ENCODE data around the gene AGPS. TPM values are rescaled to one million over a fixed set of nuclear protein-coding genes. Genes with fewer than 3 reads are reported as not detected.
"Not testable (repeated sequence)": the region's sequence is repeated elsewhere in the genome, so short reads cannot be mapped to it uniquely, and the experiment has no call there.

The AGPS gene
- total and polyA plus RNA-seq, 4 donors, result 6.3 to 46.9 (median 18.3) TPM

GRCh38 chr2:177422271-177422670 lies 29.7 kb downstream of the AGPS start:
- DNase-seq (ENCODE audit: low spot score), result no peak
- Histone ChIP-seq H3K27ac (ENCODE audit: low read depth in 1 of 2, low read length in 2 of 2) (no peak overlapping the region), H3K27me3 (ENCODE audit: control insufficient read depth in 4 of 4, insufficient read depth in 4 of 4, low read length in 3 of 4) (no peaks in the 10 kb centered on the region), H3K9me3 (ENCODE audit: control insufficient read depth in 4 of 4, low read length in 3 of 4) (no peaks in the 10 kb centered on the region), H3K4me3 (ENCODE audit: low read depth in 1 of 3, low read length in 3 of 3) (no peak overlapping the region), H3K36me3 (ENCODE audit: control insufficient read depth in 4 of 4, insufficient read depth in 3 of 4, low read depth in 1 of 4, low read length in 3 of 4) (no peaks in the 10 kb centered on the region), H3K9ac (ENCODE audit: low read depth in 1 of 2, low read length in 2 of 2) (no peak overlapping the region), H3K4me1 (ENCODE audit: control insufficient read depth in 4 of 4, insufficient read depth in 4 of 4, low read length in 3 of 4) (peaks cover 0 to 8% (median 5%) of the 10 kb centered on the region in 4 donors)
- TF ChIP-seq HNF4G (IDR thresholded peaks at IDR 0.05), result no peak
- TF ChIP-seq, protein P1, sequence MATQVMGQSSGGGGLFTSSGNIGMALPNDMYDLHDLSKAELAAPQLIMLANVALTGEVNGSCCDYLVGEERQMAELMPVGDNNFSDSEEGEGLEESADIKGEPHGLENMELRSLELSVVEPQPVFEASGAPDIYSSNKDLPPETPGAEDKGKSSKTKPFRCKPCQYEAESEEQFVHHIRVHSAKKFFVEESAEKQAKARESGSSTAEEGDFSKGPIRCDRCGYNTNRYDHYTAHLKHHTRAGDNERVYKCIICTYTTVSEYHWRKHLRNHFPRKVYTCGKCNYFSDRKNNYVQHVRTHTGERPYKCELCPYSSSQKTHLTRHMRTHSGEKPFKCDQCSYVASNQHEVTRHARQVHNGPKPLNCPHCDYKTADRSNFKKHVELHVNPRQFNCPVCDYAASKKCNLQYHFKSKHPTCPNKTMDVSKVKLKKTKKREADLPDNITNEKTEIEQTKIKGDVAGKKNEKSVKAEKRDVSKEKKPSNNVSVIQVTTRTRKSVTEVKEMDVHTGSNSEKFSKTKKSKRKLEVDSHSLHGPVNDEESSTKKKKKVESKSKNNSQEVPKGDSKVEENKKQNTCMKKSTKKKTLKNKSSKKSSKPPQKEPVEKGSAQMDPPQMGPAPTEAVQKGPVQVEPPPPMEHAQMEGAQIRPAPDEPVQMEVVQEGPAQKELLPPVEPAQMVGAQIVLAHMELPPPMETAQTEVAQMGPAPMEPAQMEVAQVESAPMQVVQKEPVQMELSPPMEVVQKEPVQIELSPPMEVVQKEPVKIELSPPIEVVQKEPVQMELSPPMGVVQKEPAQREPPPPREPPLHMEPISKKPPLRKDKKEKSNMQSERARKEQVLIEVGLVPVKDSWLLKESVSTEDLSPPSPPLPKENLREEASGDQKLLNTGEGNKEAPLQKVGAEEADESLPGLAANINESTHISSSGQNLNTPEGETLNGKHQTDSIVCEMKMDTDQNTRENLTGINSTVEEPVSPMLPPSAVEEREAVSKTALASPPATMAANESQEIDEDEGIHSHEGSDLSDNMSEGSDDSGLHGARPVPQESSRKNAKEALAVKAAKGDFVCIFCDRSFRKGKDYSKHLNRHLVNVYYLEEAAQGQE (IDR thresholded peaks at IDR 0.05), result no peak
- no peak for TF ChIP-seq SP1 (IDR thresholded peaks at IDR 0.05)
- no peak for TF ChIP-seq ATF3 (IDR thresholded peaks at IDR 0.05)
- TF ChIP-seq FOXA2 (IDR thresholded peaks at IDR 0.05), result no peak
- TF ChIP-seq, protein P2, sequence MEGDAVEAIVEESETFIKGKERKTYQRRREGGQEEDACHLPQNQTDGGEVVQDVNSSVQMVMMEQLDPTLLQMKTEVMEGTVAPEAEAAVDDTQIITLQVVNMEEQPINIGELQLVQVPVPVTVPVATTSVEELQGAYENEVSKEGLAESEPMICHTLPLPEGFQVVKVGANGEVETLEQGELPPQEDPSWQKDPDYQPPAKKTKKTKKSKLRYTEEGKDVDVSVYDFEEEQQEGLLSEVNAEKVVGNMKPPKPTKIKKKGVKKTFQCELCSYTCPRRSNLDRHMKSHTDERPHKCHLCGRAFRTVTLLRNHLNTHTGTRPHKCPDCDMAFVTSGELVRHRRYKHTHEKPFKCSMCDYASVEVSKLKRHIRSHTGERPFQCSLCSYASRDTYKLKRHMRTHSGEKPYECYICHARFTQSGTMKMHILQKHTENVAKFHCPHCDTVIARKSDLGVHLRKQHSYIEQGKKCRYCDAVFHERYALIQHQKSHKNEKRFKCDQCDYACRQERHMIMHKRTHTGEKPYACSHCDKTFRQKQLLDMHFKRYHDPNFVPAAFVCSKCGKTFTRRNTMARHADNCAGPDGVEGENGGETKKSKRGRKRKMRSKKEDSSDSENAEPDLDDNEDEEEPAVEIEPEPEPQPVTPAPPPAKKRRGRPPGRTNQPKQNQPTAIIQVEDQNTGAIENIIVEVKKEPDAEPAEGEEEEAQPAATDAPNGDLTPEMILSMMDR (IDR thresholded peaks at IDR 0.05; ENCODE audit: low read depth, low read length, missing input control), result no peak
- 90% methylated on average over 1 of the region's 1 CpG for WGBS

DNA sequence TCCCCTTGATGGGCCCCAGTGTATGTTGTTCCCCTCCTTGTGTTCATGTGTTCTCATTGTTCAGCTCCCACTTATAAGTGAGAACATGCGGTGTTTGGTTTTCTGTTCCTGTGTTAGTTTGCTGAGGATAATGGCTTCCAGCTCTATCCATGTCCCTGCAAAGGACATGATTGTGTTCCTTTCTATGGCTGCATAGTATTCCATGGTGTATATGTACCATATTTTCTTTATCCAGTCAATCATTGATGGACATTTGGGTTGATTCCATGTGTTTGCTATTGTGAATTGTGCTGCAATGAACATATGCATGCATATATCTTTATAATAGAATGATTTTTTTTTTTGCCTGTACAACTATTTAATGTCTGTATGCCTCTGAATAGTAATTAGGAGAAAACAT lies 31.5 kb downstream of the AGPS start:
- H3K9me3 ChIP-seq (ENCODE audit: control insufficient read depth in 4 of 4, low read length in 3 of 4); H3K4me3 ChIP-seq (ENCODE audit: low read depth in 1 of 3, low read length in 3 of 3); H3K36me3 ChIP-seq (ENCODE audit: control insufficient read depth in 4 of 4, insufficient read depth in 3 of 4, low read depth in 1 of 4, low read length in 3 of 4); H3K27me3 ChIP-seq (ENCODE audit: control insufficient read depth in 4 of 4, insufficient read depth in 4 of 4, low read length in 3 of 4); H3K27ac ChIP-seq (ENCODE audit: low read depth in 1 of 2, low read length in 2 of 2); H3K4me1 ChIP-seq (ENCODE audit: control insufficient read depth in 4 of 4, insufficient read depth in 4 of 4, low read length in 3 of 4); H3K9ac ChIP-seq (ENCODE audit: low read depth in 1 of 2, low read length in 2 of 2); DNase-seq (ENCODE audit: low spot score): not testable (repeated sequence)
- 100% methylated on average over 1 of the region's 1 CpG for WGBS

GRCh38 chr2:177424620-177425019 lies 32.0 kb downstream of the AGPS start:
- not testable (repeated sequence) for H3K9ac ChIP-seq (ENCODE audit: low read depth in 1 of 2, low read length in 2 of 2); H3K4me3 ChIP-seq (ENCODE audit: low read depth in 1 of 3, low read length in 3 of 3); H3K27me3 ChIP-seq (ENCODE audit: control insufficient read depth in 4 of 4, insufficient read depth in 4 of 4, low read length in 3 of 4); H3K9me3 ChIP-seq (ENCODE audit: control insufficient read depth in 4 of 4, low read length in 3 of 4); H3K27ac ChIP-seq (ENCODE audit: low read depth in 1 of 2, low read length in 2 of 2); DNase-seq (ENCODE audit: low spot score); H3K4me1 ChIP-seq (ENCODE audit: control insufficient read depth in 4 of 4, insufficient read depth in 4 of 4, low read length in 3 of 4); H3K36me3 ChIP-seq (ENCODE audit: control insufficient read depth in 4 of 4, insufficient read depth in 3 of 4, low read depth in 1 of 4, low read length in 3 of 4)
- 95% methylated on average over 5 of the region's 5 CpGs for WGBS

DNA sequence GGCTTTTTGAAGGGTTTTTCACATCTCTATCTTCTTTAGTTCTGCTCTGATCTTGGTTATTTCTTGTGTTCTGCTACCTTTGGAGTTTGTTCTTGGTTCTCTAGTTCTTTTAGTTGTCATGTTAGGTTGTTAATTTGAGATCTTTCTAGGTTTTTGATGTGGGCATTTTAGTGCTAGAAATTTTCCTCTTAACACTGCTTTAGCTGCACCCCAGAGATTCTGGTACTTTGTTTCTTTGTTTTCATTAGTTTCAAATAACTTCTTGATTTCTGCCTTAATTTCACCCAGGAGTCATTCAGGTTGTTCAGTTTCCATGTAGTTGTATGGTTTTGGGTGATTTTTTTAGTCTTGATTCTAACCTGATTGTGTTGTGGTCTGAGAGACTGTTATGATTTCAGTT lies 34.7 kb downstream of the AGPS start:
- Histone ChIP-seq H3K9ac (ENCODE audit: low read depth in 1 of 2, low read length in 2 of 2) (no peak overlapping the region), H3K9me3 (ENCODE audit: control insufficient read depth in 4 of 4, low read length in 3 of 4) (peaks cover 0 to 4% (median 2%) of the 10 kb centered on the region in 4 donors), H3K27me3 (ENCODE audit: control insufficient read depth in 4 of 4, insufficient read depth in 4 of 4, low read length in 3 of 4) (no peaks in the 10 kb centered on the region), H3K4me1 (ENCODE audit: control insufficient read depth in 4 of 4, insufficient read depth in 4 of 4, low read length in 3 of 4) (no peaks in the 10 kb centered on the region), H3K4me3 (ENCODE audit: low read depth in 1 of 3, low read length in 3 of 3) (no peak overlapping the region), H3K27ac (ENCODE audit: low read depth in 1 of 2, low read length in 2 of 2) (no peak overlapping the region), H3K36me3 (ENCODE audit: control insufficient read depth in 4 of 4, insufficient read depth in 3 of 4, low read depth in 1 of 4, low read length in 3 of 4) (peaks cover 0 to 6% (median 1%) of the 10 kb centered on the region in 4 donors)
- no peak for DNase-seq (ENCODE audit: low spot score)
- TF ChIP-seq, protein P2 (IDR thresholded peaks at IDR 0.05; ENCODE audit: low read depth, low read length, missing input control), result no peak
- TF ChIP-seq SP1 (IDR thresholded peaks at IDR 0.05), result no peak
- TF ChIP-seq FOXA1 (IDR thresholded peaks at IDR 0.05), result no peak
- no peak for TF ChIP-seq RAD21 (IDR thresholded peaks at IDR 0.05)
- TF ChIP-seq, protein P3, sequence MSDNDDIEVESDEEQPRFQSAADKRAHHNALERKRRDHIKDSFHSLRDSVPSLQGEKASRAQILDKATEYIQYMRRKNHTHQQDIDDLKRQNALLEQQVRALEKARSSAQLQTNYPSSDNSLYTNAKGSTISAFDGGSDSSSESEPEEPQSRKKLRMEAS (IDR thresholded peaks at IDR 0.05), result no peak
- no peak for TF ChIP-seq ATF3 (IDR thresholded peaks at IDR 0.05)
- TF ChIP-seq HNF4G (IDR thresholded peaks at IDR 0.05), result no peak
- no peak for TF ChIP-seq JUND (IDR thresholded peaks at IDR 0.05)
- TF ChIP-seq GABPA (IDR thresholded peaks at IDR 0.05 in 1 of 2, conservative IDR thresholded peaks at IDR 0.05 in 1 of 2), result no peak
- TF ChIP-seq ZBTB33 (IDR thresholded peaks at IDR 0.05), result no peak
